ENCODE data around the gene AQP6. TPM values are rescaled to one million over a fixed set of nuclear protein-coding genes. Genes with fewer than 3 reads are reported as not detected.

AQP6 gene
- total RNA-seq, 4 donors from 2014 or later: 0.39 to 0.63 TPM; not detected in 2

GRCh38 chr12:49950273-49951251 is 22.2 kb upstream of the AQP6 start, which contains the start of gene AQP2:
AQP2 (plus strand) TSS chr12:49950737; CDS start chr12:49950831, 94 bp downstream.
- no peak within 1 kb of the TSS for H3K27ac ChIP-seq
- H3K4me1 ChIP-seq: peaks cover 0 to 5% (median 1%) of the 10 kb centered on the region in 4 donors
- H3K36me3 ChIP-seq: no peaks in the 10 kb centered on the region
- TF ChIP-seq CTCF (IDR thresholded peaks at IDR 0.05) (no peak), POLR2A (IDR thresholded peaks at IDR 0.05) (no peak), EP300 (IDR thresholded peaks at IDR 0.05) (no peak)
- no peak within 1 kb of the TSS for H3K4me3 ChIP-seq
- no peaks in the 10 kb centered on the region for H3K9me3 ChIP-seq
- DNase-seq (ENCODE audit: low spot score in 2 of 2): no peak
- 85 to 88% methylated on average over 25 to 31 of the region's 32 CpGs for WGBS, 2 donors
- peaks cover 0 to 28% of the 10 kb centered on the region in 2 donors for H3K27me3 ChIP-seq

- no peaks in the 10 kb centered on the region for H3K4me1 ChIP-seq
- no peak overlapping the region for H3K4me3 ChIP-seq
- H3K36me3 ChIP-seq: no peaks in the 10 kb centered on the region
- no peak for TF ChIP-seq POLR2A (IDR thresholded peaks at IDR 0.05)
- TF ChIP-seq EP300 (IDR thresholded peaks at IDR 0.05): no peak
- no peak for TF ChIP-seq CTCF (IDR thresholded peaks at IDR 0.05)
- WGBS, 2 donors: 75 to 84% methylated on average over 14 of the region's 14 CpGs
- no peak overlapping the region for H3K27ac ChIP-seq
- no peaks in the 10 kb centered on the region for H3K9me3 ChIP-seq
- DNase-seq (ENCODE audit: low spot score in 2 of 2): no peak
- peaks cover 0 to 39% of the 10 kb centered on the region in 2 donors for H3K27me3 ChIP-seq
Observed at GRCh38 chr12:49951411-49952240, 21.1 kb upstream of the AQP6 start.

- no peak overlapping the region for H3K27ac ChIP-seq
- no peaks in the 10 kb centered on the region for H3K4me1 ChIP-seq
- TF ChIP-seq CTCF (IDR thresholded peaks at IDR 0.05): no peak
- TF ChIP-seq POLR2A (IDR thresholded peaks at IDR 0.05): no peak
- TF ChIP-seq EP300 (IDR thresholded peaks at IDR 0.05): no peak
- no peak overlapping the region for H3K4me3 ChIP-seq
- no peaks in the 10 kb centered on the region for H3K9me3 ChIP-seq
- H3K27me3 ChIP-seq: peaks cover 0 to 47% of the 10 kb centered on the region in 2 donors
- DNase-seq (ENCODE audit: low spot score in 2 of 2): no peak
- no peaks in the 10 kb centered on the region for H3K36me3 ChIP-seq
- WGBS, 2 donors: 82 to 100% methylated on average over 1 of the region's 1 CpG
Observed at GRCh38 chr12:49952391-49953055, 20.2 kb upstream of the AQP6 start.

GRCh38 chr12:49953151-49953550 is 19.6 kb upstream of the AQP6 start:
- DNase-seq (ENCODE audit: low spot score in 2 of 2): no peak

More at GRCh38 chr12:49953151-49953550, 19.6 kb upstream of the AQP6 start:
- no peaks in the 10 kb centered on the region for H3K9me3 ChIP-seq
- H3K27me3 ChIP-seq: peaks cover 0 to 47% of the 10 kb centered on the region in 2 donors
- no peak overlapping the region for H3K4me3 ChIP-seq
- H3K27ac ChIP-seq: no peak overlapping the region
- H3K4me1 ChIP-seq: no peaks in the 10 kb centered on the region
- H3K36me3 ChIP-seq: no peaks in the 10 kb centered on the region
- TF ChIP-seq EP300 (IDR thresholded peaks at IDR 0.05): no peak
- no peak for TF ChIP-seq CTCF (IDR thresholded peaks at IDR 0.05)
- WGBS, 2 donors: 83 to 89% methylated on average over 4 of the region's 4 CpGs
